HG03378 (cell line): ENCODE measurements around the gene ARHGEF4.

Experiments
- ATAC-seq: cut with Tn5 transposase; IDR thresholded peaks from one replicate; pipeline ENCODE4 v1.9.1; 2021; ENCODE audit warnings: mild to moderate bottlenecking, moderate library complexity; ENCODE audit not compliant: unreplicated experiment

The ARHGEF4 gene

DNA sequence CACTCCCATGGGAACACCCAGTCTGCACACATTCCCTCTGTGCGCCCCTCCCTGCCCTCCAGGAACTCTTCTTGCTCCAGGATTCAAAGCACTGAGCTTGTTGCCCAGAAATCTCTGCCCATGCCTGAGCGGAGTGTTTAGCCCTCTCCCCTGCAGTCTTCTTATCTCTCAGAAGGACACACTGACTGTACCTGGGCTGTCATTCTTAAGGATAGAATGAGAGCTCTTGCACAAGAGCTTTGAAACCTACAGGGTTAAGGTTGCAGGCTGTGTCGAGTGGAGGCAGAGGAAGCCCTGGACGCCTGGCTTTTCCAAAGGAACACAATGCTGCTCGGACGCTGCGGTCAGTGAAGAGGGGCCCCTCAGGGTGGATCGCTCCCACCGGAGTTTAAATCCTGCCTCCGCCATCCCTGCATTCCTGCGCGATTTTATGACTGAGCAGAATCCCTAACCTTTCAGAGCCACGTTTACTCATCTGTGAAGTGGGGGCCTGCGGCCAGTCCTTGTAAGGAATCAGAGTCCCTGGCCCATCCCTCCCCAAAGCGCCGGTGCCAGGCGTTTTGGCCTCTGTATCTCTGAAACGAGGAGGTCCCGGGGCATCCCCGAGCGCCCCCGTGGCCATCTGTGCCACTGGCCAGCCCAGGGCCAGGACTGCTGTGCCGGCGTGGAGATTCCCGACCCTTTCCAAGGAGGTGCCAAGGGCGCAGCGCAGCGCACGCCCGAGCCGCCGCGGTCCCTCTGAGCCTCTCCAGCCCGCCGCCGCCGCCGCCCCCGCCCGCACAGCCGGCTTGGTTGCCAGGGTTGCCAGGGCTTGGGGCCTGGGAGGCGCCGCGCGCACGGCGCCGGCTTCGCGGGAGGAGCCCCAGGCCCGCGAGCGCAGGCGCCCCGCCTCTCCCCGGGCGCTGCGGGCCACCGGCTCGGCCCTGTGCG is 197.7 kb downstream of the ARHGEF4 start:
- ATAC-seq = no peak

DNA sequence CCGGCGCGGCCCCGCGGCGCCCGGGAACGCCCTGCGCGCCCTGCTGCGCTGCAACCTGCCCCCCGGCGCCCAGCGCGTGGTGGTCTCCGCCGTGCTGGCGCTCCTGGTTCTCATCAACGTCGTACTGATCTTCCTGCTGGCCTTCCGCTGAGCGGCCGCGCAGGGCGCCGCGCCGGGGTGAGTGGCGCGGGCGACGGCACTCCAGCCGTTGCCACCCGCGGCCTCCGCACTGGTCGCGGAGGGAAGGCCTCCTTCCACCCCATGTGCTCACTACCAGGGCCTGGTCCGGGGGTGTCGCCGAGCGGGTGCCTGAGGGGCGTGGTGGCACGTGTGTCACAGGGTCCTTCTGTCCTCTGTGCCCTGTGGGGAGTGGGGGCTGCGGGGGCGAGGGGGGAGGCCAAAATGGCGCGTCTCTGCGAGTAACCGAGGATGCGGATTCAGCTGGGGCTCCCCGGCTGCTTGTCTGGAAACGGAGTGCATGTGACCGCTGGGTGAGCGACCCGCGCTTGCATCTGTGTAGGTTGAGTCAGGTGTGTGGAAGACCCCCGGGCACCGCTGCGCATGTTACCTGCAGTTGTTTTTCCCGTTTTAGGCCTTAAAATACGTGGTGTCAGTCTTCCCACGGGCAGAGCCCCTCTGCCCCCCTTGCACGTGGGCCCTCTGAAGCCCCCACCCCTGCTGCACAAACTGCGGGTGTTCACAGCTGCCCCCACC is 198.6 kb downstream of the ARHGEF4 start:
- no peak for ATAC-seq

DNA sequence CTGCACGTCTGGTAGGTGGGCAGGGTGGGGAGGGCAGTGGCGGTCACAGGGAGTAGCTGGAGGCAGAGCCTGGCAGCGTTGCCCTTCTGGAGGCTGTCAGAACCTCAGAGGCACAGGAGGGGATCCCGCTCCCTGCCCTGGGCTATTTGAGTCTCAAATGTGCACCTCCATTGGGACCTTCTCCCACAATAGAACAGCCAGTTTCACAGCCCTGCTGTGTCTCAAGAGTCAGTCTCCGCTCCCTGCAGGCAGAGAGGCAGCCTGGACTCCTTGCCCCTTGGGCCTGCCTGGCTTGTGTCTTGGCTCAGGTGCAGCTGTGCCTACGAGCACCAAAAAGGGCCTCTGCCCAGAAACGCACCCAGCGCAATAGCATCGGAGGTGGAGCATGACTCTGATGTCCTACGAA is 199.1 kb downstream of the ARHGEF4 start:
- no peak for ATAC-seq

DNA sequence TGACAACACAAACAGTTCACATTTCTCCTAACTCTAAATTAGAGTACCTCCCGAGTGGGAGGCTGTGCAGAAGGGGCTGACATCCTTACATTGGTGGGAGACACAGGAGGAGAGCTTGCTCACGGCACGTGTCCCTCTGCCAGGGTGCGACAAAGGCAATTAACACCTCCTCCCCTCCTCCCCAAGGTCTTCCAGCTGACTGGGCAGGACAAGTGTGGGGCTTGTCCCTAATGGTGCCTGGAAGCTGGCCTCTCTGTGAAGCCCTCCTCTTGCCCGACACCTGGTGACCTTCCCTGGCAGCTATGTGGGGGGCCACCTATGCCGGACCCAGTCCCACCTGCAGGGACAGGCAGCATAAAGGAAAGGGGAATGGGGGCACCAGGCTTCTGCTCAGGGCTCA is 199.6 kb downstream of the ARHGEF4 start:
- ATAC-seq = no peak

DNA sequence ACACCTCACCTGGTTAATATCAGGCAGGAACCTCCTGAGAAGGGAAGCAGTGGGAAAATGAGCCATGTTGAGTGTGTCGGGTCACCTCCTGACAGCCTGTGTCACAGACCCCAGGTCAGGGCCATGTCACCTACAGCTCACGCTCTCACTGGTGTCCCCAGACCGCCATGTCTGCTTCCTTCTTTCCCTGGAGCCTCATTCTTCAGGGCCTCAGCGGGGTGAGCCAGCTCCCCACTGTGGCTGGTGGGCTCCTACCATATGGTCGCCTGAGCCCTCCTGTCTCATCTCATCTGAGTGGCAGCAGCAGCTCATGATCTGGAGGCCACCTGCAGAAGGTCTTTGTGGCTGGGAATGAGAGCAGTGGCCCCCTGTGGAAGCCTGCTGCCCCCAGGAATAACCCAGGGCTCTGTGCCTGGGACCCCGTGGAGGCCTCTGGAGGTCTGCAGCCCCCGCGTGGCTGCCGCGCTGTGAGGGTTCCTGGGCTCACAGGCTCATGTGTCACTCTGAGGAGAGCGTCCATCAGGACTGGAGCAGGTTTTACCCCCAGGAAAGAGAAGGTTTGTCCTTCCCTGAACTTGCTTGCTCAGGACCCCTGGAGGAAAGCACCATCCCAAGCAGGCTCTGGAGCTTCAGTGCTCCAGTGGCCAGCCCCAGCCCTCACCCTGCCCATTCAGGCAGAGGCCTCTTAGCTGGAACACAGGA is 200.1 kb downstream of the ARHGEF4 start:
- no peak for ATAC-seq

DNA sequence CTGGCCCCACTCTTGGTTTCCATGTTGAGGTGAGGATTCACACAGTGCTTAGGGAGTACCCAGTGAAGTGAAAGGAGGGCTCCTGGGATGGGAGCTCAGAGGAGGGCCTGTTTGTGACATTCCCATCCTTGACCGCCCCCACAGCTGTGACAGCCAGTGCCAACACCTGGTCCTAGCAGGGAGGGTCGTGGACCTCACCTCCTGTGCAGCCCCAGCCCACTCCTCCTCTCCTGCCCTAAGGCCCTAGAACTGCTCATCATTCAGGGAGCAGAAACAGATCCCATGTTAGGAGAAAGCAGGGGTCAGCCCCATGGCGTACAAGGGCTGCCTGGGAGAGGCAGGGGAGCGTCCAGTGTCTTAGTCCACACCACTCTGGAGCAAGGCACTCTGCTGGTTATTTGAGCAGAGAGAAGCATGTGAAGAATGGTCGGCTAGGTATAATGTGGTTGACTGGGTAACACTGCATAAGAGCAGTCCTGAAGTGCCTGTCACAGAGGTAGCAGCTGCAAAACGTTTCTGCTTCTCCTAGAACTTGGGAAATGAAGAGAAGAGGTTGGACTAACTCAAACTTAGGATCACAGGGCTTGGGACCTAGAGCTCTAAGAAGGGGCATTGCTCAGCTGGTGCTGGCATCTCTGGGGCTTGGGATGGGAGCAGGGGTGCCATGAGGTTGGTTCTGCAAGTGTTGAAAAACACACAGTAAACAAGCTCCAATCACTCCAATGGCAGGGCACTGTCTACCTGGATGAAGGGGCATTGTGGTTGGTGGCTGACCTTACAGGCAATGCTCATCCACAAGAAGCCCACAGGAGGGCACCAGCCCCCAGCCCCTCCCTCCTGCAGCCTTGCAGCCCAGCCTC is 200.9 kb downstream of the ARHGEF4 start:
- no peak for ATAC-seq

DNA sequence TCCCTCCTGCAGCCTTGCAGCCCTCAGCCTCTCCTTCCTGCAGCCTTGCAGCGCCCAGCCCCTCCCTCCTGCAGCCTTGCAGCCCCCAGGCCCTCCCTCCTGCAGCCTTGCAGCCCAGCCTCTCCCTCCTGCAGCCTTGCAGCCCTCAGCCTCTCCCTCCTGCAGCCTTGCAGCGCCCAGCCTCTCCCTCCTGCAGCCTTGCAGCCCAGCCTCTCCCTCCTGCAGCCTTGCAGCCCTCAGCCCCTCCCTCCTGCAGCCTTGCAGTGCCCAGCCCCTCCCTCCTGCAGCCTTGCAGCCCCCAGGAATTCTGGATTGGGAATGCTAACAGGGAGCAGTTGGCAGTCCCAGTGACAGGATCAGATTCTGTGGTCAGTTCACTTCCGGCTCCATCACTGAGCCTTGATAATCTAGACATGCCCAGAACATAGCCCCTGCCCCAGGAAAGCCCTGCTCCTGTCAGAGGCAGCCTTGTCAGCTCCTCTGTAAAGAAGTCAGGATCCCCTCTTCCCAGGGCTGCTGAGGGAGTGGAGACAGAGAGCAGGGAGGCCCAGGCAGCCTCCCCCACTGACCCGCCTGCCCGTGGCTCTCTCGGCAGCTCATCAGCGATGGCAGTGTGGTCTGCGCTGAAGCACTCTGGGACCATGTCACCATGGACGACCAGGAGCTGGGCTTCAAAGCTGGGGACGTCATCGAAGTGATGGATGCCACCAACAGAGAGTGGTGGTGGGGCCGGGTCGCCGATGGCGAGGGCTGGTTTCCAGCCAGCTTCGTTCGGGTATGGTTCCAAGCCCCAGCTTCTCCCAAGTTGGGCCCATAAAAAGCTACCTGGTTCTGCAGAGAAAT is 201.8 kb downstream of the ARHGEF4 start:
- ATAC-seq = no peak

DNA sequence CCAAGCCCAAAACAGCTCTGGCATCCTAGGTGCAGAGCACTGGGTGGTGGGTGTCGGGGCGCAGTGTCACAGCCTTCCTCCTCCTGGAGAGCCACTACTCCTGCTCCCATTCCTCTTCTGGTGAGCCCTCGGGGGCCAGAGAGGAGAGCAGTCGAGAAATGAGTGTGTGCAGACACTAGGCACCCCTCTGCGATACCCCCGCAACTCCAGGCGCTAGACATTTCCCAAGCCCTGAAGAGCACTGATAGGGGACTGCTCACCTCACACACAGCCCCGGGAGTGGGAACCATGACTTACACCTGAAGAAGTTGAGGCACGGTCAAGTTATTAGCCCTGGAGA is 202.4 kb downstream of the ARHGEF4 start:
- ATAC-seq = no peak

DNA sequence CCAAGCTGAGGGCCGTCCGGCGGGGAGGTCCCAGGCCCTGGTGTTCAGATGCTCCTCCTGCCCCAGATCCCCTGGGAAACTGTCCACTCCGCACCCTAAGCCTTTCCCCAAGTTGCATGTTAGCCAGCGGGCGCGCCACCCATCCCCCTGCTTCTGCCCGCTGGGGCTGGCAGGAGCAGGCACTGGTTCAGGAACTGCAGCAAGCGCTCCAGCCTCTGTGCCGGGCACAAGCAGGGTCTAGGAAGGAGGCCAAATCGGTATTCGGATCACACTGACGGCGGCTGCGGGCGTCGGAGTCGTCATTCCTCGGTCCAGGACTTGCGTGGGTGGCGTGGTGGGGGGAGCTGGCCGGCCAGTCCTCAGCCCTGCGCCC is 202.8 kb downstream of the ARHGEF4 start:
- no peak for ATAC-seq

DNA sequence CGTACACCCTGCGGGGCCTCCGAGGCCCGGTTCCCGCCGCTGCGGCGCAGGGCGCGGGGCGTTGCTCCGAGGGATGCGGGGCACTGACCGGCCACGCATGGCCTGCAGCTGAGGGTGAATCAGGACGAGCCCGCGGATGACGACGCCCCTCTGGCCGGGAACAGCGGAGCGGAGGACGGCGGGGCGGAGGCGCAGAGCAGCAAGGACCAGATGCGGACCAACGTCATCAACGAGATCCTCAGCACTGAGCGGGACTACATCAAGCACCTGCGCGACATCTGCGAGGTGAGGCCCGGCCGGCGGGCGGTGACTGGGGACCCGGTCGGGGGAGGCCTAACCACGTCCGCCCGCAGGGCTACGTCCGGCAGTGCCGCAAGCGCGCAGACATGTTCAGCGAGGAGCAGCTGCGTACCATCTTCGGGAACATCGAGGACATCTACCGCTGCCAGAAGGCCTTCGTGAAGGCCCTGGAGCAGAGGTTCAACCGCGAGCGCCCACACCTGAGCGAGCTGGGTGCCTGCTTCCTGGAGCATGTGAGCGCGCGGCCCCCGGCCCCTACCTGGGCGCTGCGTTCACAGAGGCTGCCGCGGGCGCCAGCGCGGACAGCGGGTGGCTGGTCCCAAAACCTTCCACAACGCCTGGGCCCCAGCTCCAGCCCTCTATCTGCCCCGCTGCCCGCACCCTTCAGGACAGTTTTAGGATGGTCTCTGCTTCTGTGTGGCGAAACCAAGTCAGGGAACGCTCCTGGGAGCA is 203.4 kb downstream of the ARHGEF4 start:
- no peak for ATAC-seq

DNA sequence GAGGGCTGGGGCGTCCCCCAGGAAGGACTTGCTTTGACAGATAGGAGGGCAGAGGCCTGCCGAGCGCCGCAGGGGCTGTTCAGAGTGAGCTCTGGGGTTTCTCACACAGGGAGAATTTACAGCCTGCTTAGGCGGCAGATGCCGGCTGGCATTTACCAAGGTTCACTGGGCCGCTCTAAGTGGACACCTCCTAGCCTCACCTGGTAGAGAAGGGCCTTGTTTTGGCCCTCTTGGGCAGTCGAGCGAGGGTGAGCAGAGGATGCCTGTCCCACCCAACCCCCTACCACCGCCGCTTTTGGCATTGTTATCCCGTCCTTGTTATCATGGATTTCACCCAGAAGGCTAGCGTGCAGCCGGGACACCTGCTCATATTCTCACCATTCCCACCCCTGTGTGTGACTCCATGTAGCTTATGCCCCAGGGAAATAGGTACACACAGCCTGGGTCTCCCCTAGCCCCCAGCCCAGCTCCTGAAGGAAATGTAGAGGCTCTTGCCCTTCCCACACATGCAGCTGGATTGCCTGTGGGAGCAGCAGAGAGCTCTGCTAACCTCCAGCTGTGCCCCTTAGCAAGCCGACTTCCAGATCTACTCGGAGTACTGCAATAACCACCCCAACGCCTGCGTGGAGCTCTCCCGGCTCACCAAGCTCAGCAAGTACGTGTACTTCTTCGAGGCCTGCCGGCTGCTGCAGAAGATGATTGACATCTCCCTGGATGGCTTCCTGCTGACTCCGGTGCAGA is 204.1 kb downstream of the ARHGEF4 start:
- ATAC-seq = no peak

DNA sequence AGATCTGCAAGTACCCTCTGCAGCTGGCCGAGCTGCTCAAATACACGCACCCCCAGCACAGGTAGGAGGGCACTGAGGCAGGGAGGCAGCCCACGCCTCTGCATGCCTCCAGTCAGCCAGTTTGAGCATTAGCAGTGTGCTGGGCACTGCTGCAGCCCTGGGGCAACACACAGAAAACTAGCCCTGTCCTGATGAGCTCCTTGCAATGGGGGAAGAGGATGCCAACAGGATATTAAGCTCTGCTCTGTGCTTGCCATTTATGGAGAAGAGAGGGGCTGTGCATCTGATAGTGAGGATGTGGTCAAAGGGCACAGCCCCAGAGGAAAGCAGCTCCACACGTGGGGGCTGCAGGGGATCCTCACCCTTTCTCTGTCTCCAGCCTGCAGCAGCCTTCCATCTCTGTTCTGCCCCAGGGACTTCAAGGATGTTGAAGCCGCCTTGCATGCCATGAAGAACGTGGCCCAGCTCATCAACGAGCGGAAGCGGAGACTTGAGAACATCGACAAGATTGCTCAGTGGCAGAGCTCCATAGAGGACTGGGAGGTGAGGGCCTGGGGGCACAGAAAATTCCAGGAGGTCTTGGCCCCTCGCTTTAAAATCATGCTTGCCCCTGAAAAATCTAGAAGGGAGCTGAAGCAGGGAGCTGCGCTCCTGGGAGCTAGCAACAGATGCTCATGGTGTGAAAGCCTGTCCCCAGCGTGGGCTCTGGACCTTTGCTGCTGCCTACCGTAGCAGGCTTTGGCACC is 204.9 kb downstream of the ARHGEF4 start:
- ATAC-seq = no peak

DNA sequence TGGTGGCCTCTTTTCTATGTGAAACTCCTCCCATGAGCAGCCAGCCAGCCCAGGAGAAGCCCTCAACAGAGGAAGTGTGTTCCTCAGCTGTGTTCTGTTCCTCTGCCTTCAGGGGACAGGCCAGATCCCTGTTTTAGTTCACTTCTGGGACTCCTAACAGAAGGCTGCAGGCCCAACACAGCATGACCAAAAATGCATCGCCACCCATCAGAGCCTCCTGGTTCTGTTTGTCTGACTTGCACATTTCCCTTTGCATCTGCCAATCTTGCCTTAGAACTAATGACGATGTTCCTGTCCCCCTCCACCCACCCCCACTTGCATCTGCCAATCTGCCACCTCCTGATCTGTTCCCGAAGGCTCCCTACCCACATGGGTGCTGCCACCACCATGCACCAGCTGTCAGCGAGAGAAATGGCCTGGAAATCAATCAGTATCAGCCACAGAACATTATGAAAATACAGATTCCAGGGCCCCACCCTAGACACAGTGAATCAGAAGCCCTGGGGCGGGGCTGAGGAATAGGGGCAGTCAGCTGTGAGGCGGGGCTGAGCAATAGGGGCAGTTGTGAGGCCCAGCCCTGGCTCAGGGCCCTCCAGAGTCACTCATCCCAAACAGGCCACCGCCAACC is 205.5 kb downstream of the ARHGEF4 start:
- no peak for ATAC-seq

DNA sequence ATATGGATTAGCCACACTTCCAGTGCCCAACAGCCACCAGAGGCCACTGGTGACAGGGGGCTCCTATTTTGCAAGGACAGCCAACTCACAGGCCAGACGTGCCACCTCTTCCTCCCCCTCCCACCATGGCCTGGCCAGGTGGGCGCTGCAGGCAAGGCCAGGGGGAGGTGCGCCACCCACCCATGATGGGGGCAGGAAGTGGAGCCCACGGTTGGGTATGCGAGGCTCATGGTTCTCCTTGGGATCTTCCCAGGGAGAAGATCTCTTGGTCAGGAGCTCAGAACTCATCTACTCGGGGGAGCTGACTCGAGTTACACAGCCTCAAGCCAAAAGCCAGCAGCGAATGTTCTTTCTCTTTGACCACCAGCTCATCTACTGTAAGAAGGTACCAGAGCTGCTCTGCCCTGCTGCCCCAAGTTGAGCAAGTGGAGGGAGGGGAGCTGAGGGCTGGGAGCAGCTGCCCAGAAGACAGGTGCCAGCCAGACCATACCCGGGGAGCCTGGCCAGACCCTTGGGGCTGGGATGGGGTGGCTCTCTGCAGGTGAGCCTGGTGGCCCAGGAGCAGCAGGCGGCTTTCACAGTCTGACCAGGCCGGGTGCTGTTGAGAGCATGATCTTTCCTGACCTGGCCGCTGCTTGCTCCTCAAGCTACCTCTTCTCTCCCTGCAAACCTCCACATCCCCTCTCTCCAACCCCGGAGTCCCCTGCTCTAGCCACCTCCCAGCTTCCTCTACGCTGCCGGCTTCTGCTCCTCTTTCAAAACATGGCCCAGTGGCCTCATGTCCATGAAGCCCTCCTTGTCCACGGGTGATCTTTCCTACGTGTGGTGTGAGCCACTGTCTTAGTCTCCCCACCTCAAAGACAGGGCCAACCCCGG is 206.7 kb downstream of the ARHGEF4 start:
- ATAC-seq = no peak

DNA sequence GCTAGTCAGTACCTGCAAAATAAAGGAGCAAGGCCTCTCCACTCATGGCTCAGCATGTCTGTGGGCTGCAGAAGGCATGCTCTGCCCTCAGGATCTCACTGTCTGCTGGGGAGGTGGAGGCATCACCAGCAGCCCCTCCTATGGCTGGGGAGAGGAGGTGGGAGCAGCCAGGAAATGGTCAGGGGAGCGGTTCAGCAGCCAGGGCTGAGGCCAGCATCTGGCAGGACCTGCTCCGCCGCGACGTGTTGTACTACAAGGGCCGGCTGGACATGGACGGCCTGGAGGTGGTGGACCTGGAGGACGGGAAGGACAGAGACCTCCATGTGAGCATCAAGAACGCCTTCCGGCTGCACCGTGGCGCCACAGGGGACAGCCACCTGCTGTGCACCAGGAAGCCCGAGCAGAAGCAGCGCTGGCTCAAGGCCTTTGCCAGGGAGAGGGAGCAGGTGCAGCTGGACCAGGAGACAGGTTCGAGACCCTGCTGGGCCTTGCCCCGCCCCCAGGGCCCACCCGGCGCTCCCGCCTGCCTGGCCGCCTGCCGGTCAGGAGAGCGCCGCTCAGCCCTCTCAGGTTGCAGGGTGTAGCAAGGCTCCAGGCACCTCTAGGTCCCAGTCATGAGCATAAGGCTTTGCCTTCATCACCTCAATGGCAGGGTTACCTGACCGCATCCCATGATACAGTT is 207.5 kb downstream of the ARHGEF4 start:
- no peak for ATAC-seq

DNA sequence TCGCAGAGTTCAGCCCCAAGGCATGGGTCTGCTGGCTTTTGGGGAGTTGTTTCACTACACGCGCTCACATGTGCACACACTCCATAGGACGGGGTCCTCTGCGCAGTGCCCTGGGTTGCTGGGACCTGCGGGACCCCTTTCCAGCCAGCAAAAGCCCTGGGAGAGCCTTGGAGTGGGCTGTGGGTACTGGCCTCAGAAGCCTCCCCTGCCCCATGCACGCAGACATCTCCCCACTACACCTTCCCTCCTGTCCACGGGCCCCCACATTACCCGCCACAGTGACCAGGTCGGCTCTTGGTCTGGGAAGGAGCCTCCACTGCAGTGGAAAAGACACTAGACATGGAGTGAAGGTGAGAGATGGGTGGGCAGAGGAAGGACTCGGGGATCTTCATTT is 208.0 kb downstream of the ARHGEF4 start:
- ATAC-seq = no peak
